MM.1S (cell line): ENCODE results near the gene ZNF101.
"Not testable (repeated sequence)": the region's sequence is repeated elsewhere in the genome, so short reads cannot be mapped to it uniquely, and the experiment has no call there.

Experiments used
- DNase-seq: peaks from one replicate; pipeline ENCODE4 v3.0.0-alpha.2; 2015
- H2AFZ ChIP-seq: fragments of 300-600 bp; sonication (generic); 2 replicates; pipeline ENCODE4 v1.6.0; 2016; ENCODE audit warnings: antibody characterized with exemption, low read length
- H3F3A ChIP-seq: fragments of 300-600 bp; sonication (generic); 2 replicates; pipeline ENCODE4 v1.6.1; 2016; ENCODE audit warnings: mild to moderate bottlenecking, antibody characterized with exemption, low read length, moderate library complexity, mixed read lengths; ENCODE audit not compliant: insufficient read depth
- H3K27ac ChIP-seq: fragments of 300-600 bp; sonication (generic); 2 replicates; pipeline ENCODE4 v1.5.1; 2016; ENCODE audit warnings: mild to moderate bottlenecking, low read length
- H3K27me3 ChIP-seq: fragments of 300-600 bp; sonication (generic); replicated peaks from 2 replicates; pipeline ENCODE4 v1.6.0; 2016; ENCODE audit warnings: low read length; ENCODE audit not compliant: insufficient read depth
- H3K36me3 ChIP-seq: fragments of 300-600 bp; sonication (generic); replicated peaks from 2 replicates; pipeline ENCODE4 v1.6.1; 2016; ENCODE audit warnings: mild to moderate bottlenecking, low read length, mixed read lengths; ENCODE audit not compliant: insufficient read depth
- H3K4me1 ChIP-seq: fragments of 300-600 bp; sonication (generic); 2 replicates; pipeline ENCODE4 v1.6.1; 2016; ENCODE audit warnings: low read length, mixed read lengths
- H3K4me2 ChIP-seq: fragments of 300-600 bp; sonication (generic); 2 replicates; pipeline ENCODE4 v1.6.0; 2016; ENCODE audit warnings: low read depth, low read length
- H3K4me3 ChIP-seq: fragments of 300-600 bp; sonication (generic); 2 replicates; pipeline ENCODE4 v1.5.1; 2016; ENCODE audit warnings: low read length, mixed read lengths
- H3K79me2 ChIP-seq: fragments of 300-600 bp; sonication (generic); 2 replicates; pipeline ENCODE4 v1.6.1; 2016; ENCODE audit warnings: mixed run types, low read length, mixed read lengths
- H3K9ac ChIP-seq: fragments of 300-600 bp; sonication (generic); 2 replicates; pipeline ENCODE4 v1.6.1; 2016; ENCODE audit warnings: low read length, mixed read lengths
- H3K9me2 ChIP-seq: fragments of 300-600 bp; sonication (generic); replicated peaks from 2 replicates; pipeline ENCODE4 v1.6.1; 2016; ENCODE audit warnings: mild to moderate bottlenecking, low read length, mixed read lengths; ENCODE audit not compliant: insufficient read depth
- H3K9me3 ChIP-seq: fragments of 300-600 bp; sonication (generic); replicated peaks from 2 replicates; pipeline ENCODE4 v1.6.1; 2016; ENCODE audit warnings: mild to moderate bottlenecking, low read length, mixed read lengths; ENCODE audit not compliant: insufficient read depth
- H4K20me1 ChIP-seq: fragments of 300-600 bp; sonication (generic); 2 replicates; pipeline ENCODE4 v1.6.1; 2016; ENCODE audit warnings: mild to moderate bottlenecking, low read length, moderate library complexity, mixed read lengths; ENCODE audit not compliant: insufficient read depth
- CTCF ChIP-seq: fragments of 300-600 bp; sonication (generic); IDR thresholded peaks from 2 replicates; pipeline ENCODE4 v1.5.1; 2016; ENCODE audit warnings: antibody characterized with exemption, low read length, mixed read lengths
- EZH2 ChIP-seq: fragments of 300-600 bp; sonication (generic); optimal IDR thresholded peaks from 2 replicates; pipeline ENCODE3; 2017; ENCODE audit warnings: low read depth, mild to moderate bottlenecking, antibody characterized with exemption, low read length, mixed read lengths
- EZH2phosphoT487 ChIP-seq: fragments of 300-600 bp; sonication (generic); IDR thresholded peaks from 2 replicates; pipeline ENCODE4 v1.6.1; 2018; ENCODE audit warnings: antibody characterized with exemption, low read length

ZNF101 gene

GRCh38 chr19:19691683-19692082, 23.0 kb downstream of the ZNF101 start:
- H3K9me2 ChIP-seq, result no peaks in the 10 kb centered on the region
- no peaks in the 10 kb centered on the region for H3K9me3 ChIP-seq
- H4K20me1 ChIP-seq, result no peaks in the 10 kb centered on the region
- H3K27me3 ChIP-seq, result no peaks in the 10 kb centered on the region
- no peak overlapping the region for H3K27ac ChIP-seq
- no peaks in the 10 kb centered on the region for H3K36me3 ChIP-seq
- H3K4me3 ChIP-seq, result no peak overlapping the region
- no peaks in the 10 kb centered on the region for H3F3A ChIP-seq
- H2AFZ ChIP-seq, result no peak overlapping the region
- no peak overlapping the region for H3K9ac ChIP-seq
- no peak for DNase-seq
- no peaks in the 10 kb centered on the region for H3K4me1 ChIP-seq
- H3K79me2 ChIP-seq, result no peaks in the 10 kb centered on the region
- TF ChIP-seq CTCF, result no peak
- TF ChIP-seq EZH2, result no peak
- no peak for TF ChIP-seq EZH2phosphoT487
- no peak overlapping the region for H3K4me2 ChIP-seq

GRCh38 chr19:19696386-19696785, 27.7 kb downstream of the ZNF101 start:
- no peak for DNase-seq
- Histone ChIP-seq H3K27me3 (no peaks in the 10 kb centered on the region), H3K4me3 (no peak overlapping the region), H3K4me2 (no peak overlapping the region), H3K4me1 (no peaks in the 10 kb centered on the region), H4K20me1 (no peaks in the 10 kb centered on the region), H3K9me3 (no peaks in the 10 kb centered on the region), H3K79me2 (no peaks in the 10 kb centered on the region), H3K27ac (no peak overlapping the region), H2AFZ (no peak overlapping the region), H3F3A (no peaks in the 10 kb centered on the region), H3K9me2 (no peaks in the 10 kb centered on the region), H3K9ac (no peak overlapping the region), H3K36me3 (no peaks in the 10 kb centered on the region)
- TF ChIP-seq CTCF (no peak), EZH2 (no peak), EZH2phosphoT487 (no peak)

- H3K9me2 ChIP-seq, result no peaks in the 10 kb centered on the region
- H3K9ac ChIP-seq, result no peak overlapping the region
- no peaks in the 10 kb centered on the region for H3K27me3 ChIP-seq
- DNase-seq, result no peak
- no peak overlapping the region for H2AFZ ChIP-seq
- no peaks in the 10 kb centered on the region for H4K20me1 ChIP-seq
- no peaks in the 10 kb centered on the region for H3F3A ChIP-seq
- no peaks in the 10 kb centered on the region for H3K4me1 ChIP-seq
- no peak overlapping the region for H3K27ac ChIP-seq
- TF ChIP-seq CTCF (no peak), EZH2 (no peak), EZH2phosphoT487 (no peak)
- no peaks in the 10 kb centered on the region for H3K9me3 ChIP-seq
- H3K4me3 ChIP-seq, result no peak overlapping the region
- no peaks in the 10 kb centered on the region for H3K79me2 ChIP-seq
- no peaks in the 10 kb centered on the region for H3K36me3 ChIP-seq
- H3K4me2 ChIP-seq, result no peak overlapping the region
Observed at GRCh38 chr19:19697589-19697988, 28.9 kb downstream of the ZNF101 start.

- not testable (repeated sequence) for DNase-seq, H3K9me3 ChIP-seq
Observed at GRCh38 chr19:19700493-19700892, 31.9 kb downstream of the ZNF101 start.

More at GRCh38 chr19:19700493-19700892, 31.9 kb downstream of the ZNF101 start:
- H4K20me1 ChIP-seq, H3F3A ChIP-seq, H3K36me3 ChIP-seq, H3K27me3 ChIP-seq, H3K79me2 ChIP-seq, H3K9me2 ChIP-seq, H2AFZ ChIP-seq, H3K4me1 ChIP-seq, H3K4me2 ChIP-seq, H3K27ac ChIP-seq, H3K4me3 ChIP-seq, H3K9ac ChIP-seq: not testable (repeated sequence)
